Retinal pigment epithelial cell (primary cell): ENCODE measurements around the gene GRID1.

ENCODE experiments used
- DNase-seq: peaks from one replicate; pipeline ENCODE4 v3.0.0-alpha.2; 2010; ENCODE audit warnings: low read depth
- H3K4me3 ChIP-seq: 2 replicates; pipeline ENCODE4 v1.5.1; 2011; ENCODE audit warnings: mild to moderate bottlenecking, low read length, control low read depth, moderate library complexity
- CTCF ChIP-seq: conservative IDR thresholded peaks from 2 replicates; pipeline ENCODE4 v1.5.1; 2011; ENCODE audit warnings: low read depth, low read length, control low read depth, inconsistent platforms

Gene GRID1

GRCh38 chr10:86364491-86365345 lies 1.9 kb downstream of the GRID1 start:
- DNase-seq: no peak
- no peak overlapping the region for H3K4me3 ChIP-seq
- no peak for TF ChIP-seq CTCF

- TF ChIP-seq CTCF: no peak
- no peak overlapping the region for H3K4me3 ChIP-seq
Observed at GRCh38 chr10:86363833-86364490, 2.6 kb downstream of the GRID1 start.

GRCh38 chr10:86363184-86363832 lies 3.3 kb downstream of the GRID1 start:
- TF ChIP-seq CTCF: peak; percentile 55
- no peak overlapping the region for H3K4me3 ChIP-seq
- DNase-seq: no peak

More at GRCh38 chr10:86363833-86364490, 2.6 kb downstream of the GRID1 start:
- no peak for DNase-seq

- no peak overlapping the region for H3K4me3 ChIP-seq
- DNase-seq: no peak
- TF ChIP-seq CTCF: no peak
Observed at GRCh38 chr10:86362586-86363183, 3.9 kb downstream of the GRID1 start.

- DNase-seq: no peak
- no peak for TF ChIP-seq CTCF
- H3K4me3 ChIP-seq: no peak overlapping the region
Observed at GRCh38 chr10:86362129-86362527, 4.5 kb downstream of the GRID1 start.

- H3K4me3 ChIP-seq: no peak overlapping the region
- no peak for TF ChIP-seq CTCF
- no peak for DNase-seq
Observed at GRCh38 chr10:86361156-86362128, 5.2 kb downstream of the GRID1 start.
